Superior temporal gyrus (tissue), 1 donor: ENCODE results near the gene MCM7.

ENCODE experiments used
- DNase-seq: peaks from one replicate; pipeline ENCODE4 v3.0.0-alpha.2; 2016; ENCODE audit errors: extremely low spot score

The MCM7 gene

GRCh38 chr7:100093925-100094486 lies 7.2 kb downstream of the MCM7 start:
- DNase-seq: no peak

- no peak for DNase-seq
Measured at GRCh38 chr7:100093498-100093897, 7.7 kb downstream of the MCM7 start.

DNA sequence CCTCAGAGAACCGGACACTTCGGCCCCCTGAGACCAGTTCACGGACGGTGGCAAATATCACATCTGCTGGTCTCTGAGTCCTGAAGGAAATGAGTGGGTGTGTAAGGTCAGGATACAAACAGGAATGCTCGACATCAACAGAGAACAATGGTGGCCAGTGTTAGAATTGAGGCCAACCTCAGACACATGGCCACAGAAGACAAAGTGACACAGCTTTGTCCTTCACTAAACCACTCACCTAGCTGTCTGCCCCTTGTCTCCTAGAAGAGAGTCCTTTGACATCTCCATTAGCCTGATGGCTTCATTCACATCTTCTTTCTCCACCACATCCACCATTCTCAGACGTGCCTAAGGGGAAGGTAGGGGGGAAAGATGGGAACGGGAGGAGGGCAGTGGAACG lies 8.1 kb downstream of the MCM7 start:
- no peak for DNase-seq

DNA sequence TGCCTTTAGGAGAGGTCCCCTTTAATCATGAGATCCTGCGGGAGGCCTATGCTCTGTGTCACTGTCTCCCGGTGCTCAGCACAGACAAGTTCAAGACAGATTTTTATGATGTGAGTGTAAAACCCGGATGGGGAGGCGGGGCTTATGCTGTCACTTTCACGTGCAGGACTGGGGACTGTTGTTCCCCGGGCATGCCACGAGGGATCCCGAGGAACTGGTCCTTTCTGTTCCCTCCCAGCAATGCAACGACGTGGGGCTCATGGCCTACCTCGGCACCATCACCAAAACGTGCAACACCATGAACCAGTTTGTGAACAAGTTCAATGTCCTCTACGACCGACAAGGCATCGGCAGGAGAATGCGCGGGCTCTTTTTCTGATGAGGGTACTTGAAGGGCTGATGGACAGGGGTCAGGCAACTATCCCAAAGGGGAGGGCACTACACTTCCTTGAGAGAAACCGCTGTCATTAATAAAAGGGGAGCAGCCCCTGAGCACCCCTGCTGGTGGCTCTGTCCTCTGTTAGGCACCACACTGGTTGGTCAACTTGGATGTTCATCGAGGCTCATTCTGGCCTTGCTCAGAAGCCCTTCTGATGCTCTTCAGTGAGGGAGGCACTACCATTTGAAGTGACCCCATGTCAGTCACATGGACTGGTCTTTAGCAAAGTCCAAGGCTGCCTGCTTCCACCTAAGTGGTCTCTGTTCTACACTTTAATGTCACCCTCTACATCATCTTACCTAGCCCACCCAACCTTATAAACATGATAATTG lies 9.6 kb downstream of the MCM7 start:
- no peak for DNase-seq

DNA sequence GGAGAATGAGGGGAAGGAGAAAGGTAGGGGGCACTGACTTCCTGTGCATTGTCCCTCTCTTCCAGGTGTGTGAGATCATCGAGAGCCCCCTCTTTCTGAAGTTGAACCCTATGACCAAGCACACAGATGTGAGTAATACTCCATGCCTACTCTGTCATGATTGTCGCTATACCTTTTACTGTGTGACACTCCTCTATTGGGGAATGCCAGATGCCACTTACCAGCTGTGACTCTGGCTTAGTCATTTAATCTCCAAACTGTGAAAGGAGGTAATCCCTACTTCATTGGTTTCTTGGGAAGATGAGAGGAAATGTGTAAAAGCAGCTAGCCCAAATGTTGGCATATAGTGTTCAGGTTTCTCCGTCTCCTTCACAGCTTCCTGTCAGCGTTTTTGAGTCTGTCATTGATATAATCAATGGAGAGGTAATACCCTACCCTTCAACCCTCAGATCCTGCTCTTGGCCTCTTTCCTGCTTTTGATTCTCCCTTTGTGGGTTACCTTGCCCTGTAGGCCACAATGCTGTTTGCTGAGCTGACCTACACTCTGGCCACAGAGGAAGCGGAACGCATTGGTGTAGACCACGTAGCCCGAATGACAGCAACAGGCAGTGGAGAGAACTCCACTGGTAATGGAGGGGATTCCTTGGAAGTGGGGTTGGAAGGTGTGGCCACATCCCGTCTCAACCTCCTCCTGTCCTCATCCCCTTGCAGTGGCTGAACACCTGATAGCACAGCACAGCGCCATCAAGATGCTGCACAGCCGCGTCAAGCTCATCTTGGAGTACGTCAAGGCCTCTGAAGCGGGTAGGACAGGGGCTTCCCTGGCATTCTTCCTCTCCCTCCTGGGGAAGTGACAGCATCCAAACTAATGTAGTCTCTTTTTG lies 10.4 kb downstream of the MCM7 start:
- no peak for DNase-seq

GRCh38 chr7:100089458-100090196 lies 11.6 kb downstream of the MCM7 start:
- no peak for DNase-seq

GRCh38 chr7:100088621-100089457 lies 12.4 kb downstream of the MCM7 start, which contains the start of gene COPS6:
COPS6 (plus strand) TSS chr7:100088969; CDS start chr7:100088991, 22 bp downstream.
- peak; percentile 81 for DNase-seq

DNA sequence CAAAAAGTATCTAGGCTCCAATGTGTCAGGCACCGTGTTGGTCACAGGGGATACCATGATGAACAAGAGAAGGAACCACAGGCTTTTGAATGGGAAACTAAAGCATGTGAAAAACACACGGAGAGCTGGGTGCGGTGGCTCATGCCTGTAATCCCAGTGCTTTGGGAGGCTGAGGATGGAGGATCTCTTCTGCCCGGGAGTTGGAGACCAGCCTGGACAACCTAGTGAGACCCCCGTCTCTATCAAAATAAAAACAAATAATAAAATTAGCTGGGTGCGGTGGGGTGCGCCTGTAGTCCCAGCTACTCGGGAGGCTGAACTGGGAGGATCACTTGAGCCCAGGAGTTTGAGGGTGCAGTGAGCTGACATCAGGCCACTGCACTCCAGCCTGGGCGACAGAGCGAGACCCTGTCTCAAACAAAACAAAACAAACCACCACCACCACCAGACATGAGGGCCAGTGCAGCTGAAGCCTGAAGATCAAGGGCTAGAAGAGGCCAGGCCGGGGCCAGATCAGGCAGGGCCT lies 13.0 kb downstream of the MCM7 start:
- DNase-seq: no peak

DNA sequence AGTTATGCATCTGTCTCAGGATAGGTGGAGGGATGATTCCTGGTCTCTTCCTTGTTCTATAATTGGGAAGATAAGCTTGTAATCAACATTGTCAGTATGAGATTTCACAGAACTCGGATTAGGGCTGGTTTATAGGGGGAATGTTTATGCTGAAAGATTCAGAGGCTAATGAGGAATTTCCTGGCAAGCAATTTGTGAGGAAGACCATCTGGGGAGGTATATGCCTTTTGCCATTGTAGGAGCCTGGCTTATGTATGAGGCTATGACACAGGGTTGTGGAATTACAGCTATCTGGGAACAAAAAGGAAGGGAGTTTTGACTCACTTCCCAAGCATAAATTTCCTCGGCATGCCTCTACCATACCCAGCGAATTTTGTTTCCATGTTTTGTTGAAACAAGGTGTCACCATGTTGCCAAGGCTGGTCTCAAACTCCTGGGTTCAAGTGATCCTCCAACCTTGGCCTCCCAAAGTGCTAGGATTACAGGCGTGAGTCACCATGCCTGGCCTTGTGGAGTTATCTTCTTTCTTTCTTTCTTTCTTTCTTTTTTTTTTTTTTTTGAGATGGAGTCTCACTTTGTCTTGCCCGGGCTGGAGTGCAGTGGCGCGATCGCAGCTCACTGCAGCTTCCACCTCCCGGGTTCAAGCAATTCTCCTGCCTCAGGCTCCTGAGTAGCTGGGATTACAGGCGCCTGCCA lies 14.0 kb downstream of the MCM7 start:
- DNase-seq: no peak

GRCh38 chr7:100085515-100085914 lies 15.7 kb downstream of the MCM7 start:
- DNase-seq: no peak

DNA sequence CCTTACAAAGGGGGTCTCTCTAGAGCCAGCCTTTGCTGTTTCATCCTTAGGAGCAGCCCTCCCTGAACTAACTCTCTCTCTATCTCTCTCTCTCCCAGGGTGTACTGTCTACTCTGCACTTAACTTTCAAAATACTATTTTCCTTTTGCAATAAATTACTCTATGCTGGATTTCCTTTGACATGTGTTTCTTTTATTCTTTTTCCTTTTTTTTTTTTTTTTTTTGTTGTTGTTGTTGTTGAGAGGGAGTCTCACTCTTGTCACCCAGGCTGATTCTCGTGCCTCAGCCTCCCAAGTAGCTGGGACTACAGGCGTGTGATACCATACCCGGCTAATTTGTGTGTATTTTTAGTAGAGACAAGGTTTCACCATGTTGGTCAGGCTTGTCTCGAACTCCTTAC lies 18.2 kb downstream of the MCM7 start:
- no peak for DNase-seq

DNA sequence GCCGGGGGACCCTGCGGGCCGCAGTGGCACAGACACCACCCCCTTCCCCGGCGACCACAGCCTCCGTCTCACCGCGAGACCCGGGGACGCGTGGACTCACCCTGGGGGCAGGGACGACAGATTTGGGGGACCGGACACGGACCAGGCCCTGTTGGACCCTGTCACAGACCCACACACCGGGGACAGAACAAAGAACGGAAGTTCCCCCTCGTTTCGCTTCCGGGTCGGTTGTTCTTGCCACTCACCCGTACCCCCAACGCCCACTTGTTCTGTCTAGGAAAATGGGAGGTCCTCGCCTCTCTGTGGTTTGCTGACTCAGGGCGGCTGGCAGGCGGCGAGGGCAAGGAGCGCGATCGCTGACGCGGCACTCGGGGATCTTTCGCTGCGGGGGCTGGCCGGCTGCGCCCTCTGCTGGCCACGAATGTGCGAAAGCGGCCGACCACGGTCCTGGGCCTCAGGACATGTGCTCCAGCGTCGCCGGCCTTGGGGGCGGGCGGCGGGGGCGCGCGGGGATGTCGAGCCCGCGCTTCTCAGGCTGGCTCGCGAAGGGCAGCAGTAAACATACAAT lies 19.6 kb downstream of the MCM7 start, which contains the start of gene ZNF3:
Gene ZNF3 (minus strand): TSS at position 189 of the 568 bp plus-strand sequence. CDS start 4,366 bp downstream, outside the sequence.
- peak; percentile 99 for DNase-seq

DNA sequence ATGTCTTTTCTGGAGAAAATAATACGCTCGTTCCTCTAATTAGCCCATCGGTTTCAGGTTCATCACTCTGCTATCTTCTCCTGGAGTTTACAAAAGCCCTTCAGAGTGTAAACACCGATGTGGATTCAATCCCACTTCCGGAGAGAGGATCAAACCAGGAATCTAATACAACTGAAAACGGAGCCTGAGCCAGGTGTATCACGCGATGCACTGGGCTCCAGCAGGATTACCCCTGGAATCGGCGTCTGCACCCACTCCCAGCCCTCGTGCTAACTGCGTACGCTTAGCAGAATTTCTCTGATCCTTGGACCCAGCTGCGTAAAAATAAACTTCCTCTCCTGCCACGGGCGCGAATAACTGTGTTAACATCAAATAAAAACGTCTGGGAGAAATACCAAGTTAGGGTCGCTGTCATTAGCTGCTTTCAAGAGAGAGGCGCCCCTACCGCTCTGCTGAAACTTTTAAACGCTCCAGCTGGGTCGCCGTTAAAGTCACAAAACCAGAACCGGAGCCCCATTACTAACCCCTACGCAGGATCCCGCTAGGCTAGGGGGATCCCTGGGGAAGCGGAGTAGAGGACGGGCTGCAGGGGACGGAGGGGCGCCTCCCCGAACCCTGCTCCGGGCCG lies 20.2 kb downstream of the MCM7 start:
- no peak for DNase-seq

DNA sequence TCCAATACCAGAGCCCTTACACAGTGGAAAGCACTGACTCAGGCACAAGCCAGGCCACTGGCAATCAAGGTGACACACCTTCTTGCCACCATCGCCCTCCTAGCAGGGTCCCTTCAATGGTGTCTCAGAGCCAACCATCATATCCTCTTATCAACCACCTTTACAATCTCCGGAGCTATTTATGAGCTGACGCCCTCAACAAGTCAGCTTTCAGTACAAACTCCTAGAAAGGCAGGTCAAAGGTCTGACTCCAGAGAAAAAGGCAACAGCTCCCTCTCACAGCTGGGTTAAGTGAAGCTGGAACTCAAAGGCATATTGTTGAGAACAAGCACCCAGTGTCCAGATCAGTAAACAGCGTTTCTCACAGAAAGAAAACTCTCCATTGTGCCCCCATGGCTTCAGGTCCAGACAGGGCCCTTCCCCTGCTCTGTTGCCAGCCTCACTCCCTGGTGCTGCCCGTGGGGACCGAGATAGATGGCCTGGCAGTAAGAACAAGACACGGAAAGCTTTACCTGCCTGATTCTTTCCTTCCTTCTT lies 22.1 kb downstream of the MCM7 start:
- DNase-seq: peak; percentile 91

DNA sequence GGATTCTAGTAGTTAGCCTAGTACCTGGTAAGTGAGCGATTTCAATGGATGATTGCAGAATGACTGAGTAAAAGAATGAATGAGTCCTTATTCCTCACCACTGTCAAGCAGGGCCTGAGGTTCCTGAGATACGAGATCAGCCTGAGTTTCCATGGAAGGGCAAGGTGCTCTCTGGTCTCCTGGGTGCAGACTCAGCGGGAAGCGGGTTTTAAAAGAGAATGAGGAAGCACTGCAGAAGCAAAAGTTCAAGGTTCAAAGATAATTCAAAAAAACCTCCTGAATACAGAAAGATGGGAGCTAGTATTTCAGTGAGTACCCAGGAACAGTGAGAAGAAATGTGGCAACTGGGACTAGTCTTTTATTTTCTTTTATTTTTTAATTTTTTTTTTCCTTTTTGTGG lies 24.0 kb downstream of the MCM7 start:
- DNase-seq: no peak

DNA sequence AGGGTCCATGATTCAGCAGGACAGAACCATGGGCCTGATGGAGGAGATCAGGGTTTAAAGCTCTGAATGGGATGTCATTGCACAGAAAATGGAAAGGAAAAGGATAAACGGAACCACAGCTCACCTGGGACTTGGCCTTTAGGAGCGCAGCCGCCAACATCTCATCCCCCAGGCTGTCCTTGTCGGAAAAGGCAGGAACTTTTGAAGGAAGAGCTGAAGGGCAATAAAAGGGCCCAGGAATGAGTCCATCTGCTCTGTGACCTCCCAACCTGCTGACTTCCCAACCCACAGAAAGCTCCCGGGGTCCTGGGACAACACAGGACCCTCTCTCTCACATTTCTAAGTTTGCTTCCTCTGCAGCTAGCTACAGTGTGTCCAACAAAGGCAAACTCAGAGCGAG lies 25.8 kb downstream of the MCM7 start:
- DNase-seq: no peak

DNA sequence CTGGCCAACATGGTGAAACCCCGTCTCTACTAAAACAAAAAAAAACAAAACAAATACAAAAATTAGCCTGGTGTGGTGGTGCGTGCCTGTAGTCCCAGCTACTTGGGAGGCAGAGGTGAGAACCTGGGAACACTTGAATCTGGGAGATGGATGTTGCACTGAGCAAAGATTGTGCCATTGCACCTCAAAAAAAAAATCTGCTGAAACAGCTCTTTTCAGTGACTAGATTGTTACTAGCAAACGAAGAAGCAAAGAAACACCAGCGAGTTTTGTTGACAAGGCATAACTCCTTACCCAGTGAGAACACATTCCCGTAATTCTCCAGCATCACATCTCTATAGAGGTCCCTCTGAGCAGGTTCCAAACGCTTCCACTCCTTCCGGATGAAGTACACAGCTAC lies 26.4 kb downstream of the MCM7 start:
- DNase-seq: no peak

- DNase-seq: no peak
Measured at GRCh38 chr7:100072462-100072861, 28.7 kb downstream of the MCM7 start.
